GDM1 (cell line): ENCODE data around the gene DMGDH.

ENCODE experiments used
- DNase-seq: peaks from one replicate; lab custom pipeline; 2025; lab: John Stamatoyannopoulos, UW

DMGDH gene

GRCh38 chr5:79069488-79070349 is at the start of gene DMGDH, which contains the start of gene BHMT2:
Gene DMGDH, minus strand, starts transcription at chr5:79069674. Its CDS starts 54 bp downstream, at chr5:79069620.
Gene BHMT2, plus strand, starts transcription at chr5:79069767. Its CDS starts 16 bp downstream, at chr5:79069783.
- DNase-seq = no peak

- no peak for DNase-seq
These were observed 43.2 kb upstream of the DMGDH start for GRCh38 chr5:79112703-79113058.

GRCh38 chr5:79111960-79112702 is 42.7 kb upstream of the DMGDH start:
- no peak for DNase-seq

GRCh38 chr5:79111387-79111959 is 42.0 kb upstream of the DMGDH start, which contains the start of gene BHMT:
Gene BHMT, plus strand, starts transcription at chr5:79111809. Its CDS starts 77 bp downstream, at chr5:79111886.
- DNase-seq = no peak

- DNase-seq = no peak
These were observed 40.3 kb upstream of the DMGDH start for GRCh38 chr5:79109527-79110492.

- no peak for DNase-seq
These were observed 39.3 kb upstream of the DMGDH start for GRCh38 chr5:79108792-79109191.

- no peak for DNase-seq
These were observed 38.6 kb upstream of the DMGDH start for GRCh38 chr5:79108086-79108485.

- DNase-seq = no peak
These were observed 37.7 kb upstream of the DMGDH start for GRCh38 chr5:79107020-79107796.

- no peak for DNase-seq
These were observed 36.4 kb upstream of the DMGDH start for GRCh38 chr5:79105868-79106267.

- DNase-seq = no peak
These were observed 24.3 kb upstream of the DMGDH start for GRCh38 chr5:79093762-79094161.

- no peak for DNase-seq
These were observed 21.6 kb upstream of the DMGDH start for GRCh38 chr5:79091064-79091463.

GRCh38 chr5:79088507-79088906 is 19.0 kb upstream of the DMGDH start:
- DNase-seq = no peak

GRCh38 chr5:79086116-79086515 is 16.6 kb upstream of the DMGDH start:
- DNase-seq = no peak

GRCh38 chr5:79081779-79082178 is 12.3 kb upstream of the DMGDH start:
- DNase-seq = no peak

GRCh38 chr5:79080804-79081203 is 11.3 kb upstream of the DMGDH start:
- DNase-seq = no peak

GRCh38 chr5:79077680-79078365 is 8.3 kb upstream of the DMGDH start:
- DNase-seq = no peak

GRCh38 chr5:79076819-79077218 is 7.3 kb upstream of the DMGDH start:
- DNase-seq = no peak

- no peak for DNase-seq
These were observed 6.4 kb upstream of the DMGDH start for GRCh38 chr5:79075646-79076426.

- DNase-seq = peak; percentile 1
These were observed 5.2 kb upstream of the DMGDH start for GRCh38 chr5:79074641-79075040.

GRCh38 chr5:79070350-79070667 is 835 bp upstream of the DMGDH start:
- no peak for DNase-seq
